Hepatocyte (in vitro differentiated cells): ENCODE data around the gene TIGD4.

Experiments used
- CTCF ChIP-seq: fragments of 200-600 bp; sonication (generic); IDR thresholded peaks from 2 replicates; pipeline ENCODE4 v1.5.1; 2016; ENCODE audit warnings: antibody characterized with exemption, mild to moderate bottlenecking; ENCODE audit not compliant: poor library complexity
- EZH2phosphoT487 ChIP-seq: fragments of 200-600 bp; sonication (generic); IDR thresholded peaks from one replicate; pipeline ENCODE4 v1.6.1; 2018; ENCODE audit warnings: antibody characterized with exemption, mild to moderate bottlenecking, low read depth, moderate library complexity; ENCODE audit not compliant: unreplicated experiment, severe bottlenecking

GRCh38 chr4:152795891-152796290, 16.4 kb upstream of the TIGD4 start:
- TF ChIP-seq CTCF (no peak), EZH2phosphoT487 (no peak)
